Right lobe of liver (tissue), 6 donors: ENCODE results near the gene POU2F1. TPM values are rescaled to one million over a fixed set of nuclear protein-coding genes. Genes with fewer than 3 reads are reported as not detected.

ENCODE experiments used
- ATAC-seq, 4 donors: fragments of 200-7000 bp; cut with Tn5 transposase; one replicate each; pipeline ENCODE4 v1.9.1; 2020; ENCODE audit warnings: mild to moderate bottlenecking in 4 of 4, moderate library complexity in 4 of 4
- DNase-seq, 3 donors: peaks; one replicate each; pipeline ENCODE4 v3.0.0-alpha.2; 2020
- H3K27ac ChIP-seq, 3 donors: fragments of 200-600 bp; one replicate each; pipeline ENCODE4 v1.8.0; 2022
- H3K27me3 ChIP-seq, 2 donors: fragments of 200-600 bp; one replicate each; pipeline ENCODE4 v1.8.0; 2022
- H3K36me3 ChIP-seq, 4 donors: fragments of 200-600 bp; sonication (generic) in 1 of 4; one replicate each; pipeline versions ENCODE4 v1.5.1 to v1.8.0; 2017 to 2022; ENCODE audit warnings: control low read depth in 1 of 4
- H3K4me1 ChIP-seq, 4 donors: fragments of 200-600 bp; sonication (generic) in 1 of 4; one replicate each; pipeline versions ENCODE4 v1.5.1 to v1.8.0; 2017 to 2022; ENCODE audit warnings: control low read depth in 1 of 4
- H3K4me3 ChIP-seq, 3 donors: fragments of 200-600 bp; one replicate each; pipeline ENCODE4 v1.8.0; 2022
- H3K9me3 ChIP-seq, 4 donors: fragments of 200-600 bp; sonication (generic) in 1 of 4; one replicate each; pipeline versions ENCODE4 v1.5.1 to v1.8.0; 2017 to 2022; ENCODE audit warnings: control low read depth in 1 of 4
- CTCF ChIP-seq, 4 donors: fragments of 200-600 bp in 3 of 4; fragments of 450-650 bp in 1 of 4; IDR thresholded peaks; one replicate each; pipeline versions ENCODE4 v1.5.1 to v1.8.0; 2016 to 2022; ENCODE audit warnings: antibody characterized with exemption in 4 of 4, mild to moderate bottlenecking in 2 of 4
- POLR2A ChIP-seq: fragments of 450-650 bp; IDR thresholded peaks from one replicate; pipeline ENCODE4 v1.6.1; 2017; ENCODE audit warnings: antibody characterized with exemption, mild to moderate bottlenecking
- WGBS: methylation state at CpG from one replicate; pipeline ENCODE4 v1.1.6; 2018; ENCODE audit warnings: low coverage, low lambda C conversion rate; ENCODE audit not compliant: insufficient coverage; ENCODE audit errors: missing lambda C conversion rate; 5-methylcytosine and 5-hydroxymethylcytosine counted together
- intact Hi-C, 2 donors: fragments of 100-400 bp; cut with DNase I; formaldehyde crosslinking; loops; one replicate each; pipeline versions ENCODE4 v1.11.2 to v1.14.1; 2022
- total RNA-seq, 6 experiments: library from RNA; depleted of rRNA in 2 of 6; stranded (reverse); fragments of >200 nt in 2 of 6; fragmentation: NEBNext Ultra II Directional in 3 of 6; extraction: Animal tissue kit (Norgen Biotek cat#: 25700) in 3 of 6; gene quantifications; one replicate each; pipeline versions ENCODE4 v1.1.0 to v1.2.4, GENCODE V29; 2016 to 2023
- donor health status: DM: no; HTN: yes; CAD: no.
- donor health status: DM: no; HTN: no; CAD: no.
- donor health status: DM: no; HTN: no; CAD: no.
- donor health status: DM: no; HTN: yes; CAD: no.
- donor health status: DM: no; HTN: yes; CAD: no.

The POU2F1 gene
- total RNA-seq, 6 experiments from 2014 or later = 4.8 to 10.3 (median 6.2) TPM

- 74% methylated on average over 6 of the region's 6 CpGs for WGBS
- DNase-seq (no peak), ATAC-seq (no peak)
- H3K27me3 ChIP-seq = no peaks in the 10 kb centered on the region
- H3K4me3 ChIP-seq = no peak overlapping the region
- TF ChIP-seq CTCF (IDR thresholded peaks at IDR 0.05) = no peak
- no peak for TF ChIP-seq POLR2A
- no peaks in the 10 kb centered on the region for H3K4me1 ChIP-seq
- no peak overlapping the region for H3K27ac ChIP-seq
- H3K9me3 ChIP-seq = no peaks in the 10 kb centered on the region
- intact Hi-C loops = no loop called here
- no peaks in the 10 kb centered on the region for H3K36me3 ChIP-seq
These were observed 232.4 kb downstream of the POU2F1 start for GRCh38 chr1:167453123-167453522.

GRCh38 chr1:167454304-167454893, 233.7 kb downstream of the POU2F1 start:
- no peak for TF ChIP-seq CTCF (IDR thresholded peaks at IDR 0.05)
- no peak for TF ChIP-seq POLR2A
- intact Hi-C loops = no loop called here
- no peak for ATAC-seq
- no peaks in the 10 kb centered on the region for H3K27me3 ChIP-seq
- no peaks in the 10 kb centered on the region for H3K9me3 ChIP-seq
- WGBS = 59% methylated on average over 8 of the region's 19 CpGs
- H3K4me1 ChIP-seq = no peaks in the 10 kb centered on the region
- DNase-seq = no peak
- peak overlapping the region; percentile 34 to 82 (median 62) for H3K27ac ChIP-seq
- H3K4me3 ChIP-seq = peak overlapping the region; percentile 66 to 80 (median 73)
- H3K36me3 ChIP-seq = no peaks in the 10 kb centered on the region

- peak; percentile 72 to 77 (median 73) for DNase-seq
These were observed 234.5 kb downstream of the POU2F1 start for GRCh38 chr1:167454894-167455785.

More at GRCh38 chr1:167454894-167455785, 234.5 kb downstream of the POU2F1 start:
- peak overlapping the region; percentile 66 to 80 (median 73) for H3K4me3 ChIP-seq
- no peaks in the 10 kb centered on the region for H3K36me3 ChIP-seq
- peak overlapping the region; percentile 62 to 82 (median 63) for H3K27ac ChIP-seq
- peak; percentile 84 to 89 (median 87) for ATAC-seq
- H3K4me1 ChIP-seq = no peaks in the 10 kb centered on the region
- no peaks in the 10 kb centered on the region for H3K9me3 ChIP-seq
- WGBS = 0% methylated on average over 1 of the region's 85 CpGs
- TF ChIP-seq POLR2A (peak; percentile 45), CTCF (IDR thresholded peaks at IDR 0.05) (no peak)
- H3K27me3 ChIP-seq = no peaks in the 10 kb centered on the region
- intact Hi-C loops = no loop called here
